HepG2 (cell line): ENCODE measurements around the gene ZNF318.

ENCODE experiments used
- CEBPB ChIP-seq: IDR thresholded peaks from 2 replicates; pipeline ENCODE4 v1.6.1; 2011; ENCODE audit warnings: low read depth, low read length, improper control_type of control experiment, borderline replicate concordance
- CREM ChIP-seq, 2 experiments: sonication (generic) in 1 of 2; formaldehyde crosslinking in 1 of 2; IDR thresholded peaks; 2 replicates each; pipeline versions ENCODE4 v1.4.0 to v1.6.1; 2016 to 2020; ENCODE audit warnings: antibody characterized with exemption in 1 of 2, mild to moderate bottlenecking in 1 of 2, missing genetic modification reagents in 1 of 2
- CTCF ChIP-seq: sonication (generic); formaldehyde crosslinking; IDR thresholded peaks from 2 replicates; pipeline ENCODE4 v1.5.0; 2020; ENCODE audit warnings: mild to moderate bottlenecking, missing genetic modification reagents, moderate library complexity
- SCMH1 ChIP-seq: sonication (generic); formaldehyde crosslinking; IDR thresholded peaks from 2 replicates; pipeline ENCODE4 v1.9.0; 2021; ENCODE audit warnings: missing genetic modification reagents, mild to moderate bottlenecking, borderline replicate concordance
- TOE1 ChIP-seq: sonication (generic); formaldehyde crosslinking; IDR thresholded peaks from 2 replicates; pipeline ENCODE4 v1.4.0; 2020; ENCODE audit warnings: mild to moderate bottlenecking, missing genetic modification reagents
- ZBTB20 ChIP-seq: sonication (generic); formaldehyde crosslinking; IDR thresholded peaks from 2 replicates; pipeline ENCODE4 v1.8.1; 2023; ENCODE audit warnings: missing genetic modification reagents, low read depth, mild to moderate bottlenecking, borderline replicate concordance
- ZIK1 ChIP-seq: sonication (generic); formaldehyde crosslinking; IDR thresholded peaks from 2 replicates; pipeline ENCODE4 v1.5.0; 2020; ENCODE audit warnings: mild to moderate bottlenecking, low read depth, missing genetic modification reagents, borderline replicate concordance
- ZNF549 ChIP-seq: sonication (generic); formaldehyde crosslinking; IDR thresholded peaks from 2 replicates; pipeline ENCODE4 v1.5.0; 2020; ENCODE audit warnings: missing genetic modification reagents
- ZNF83 ChIP-seq: sonication (generic); formaldehyde crosslinking; IDR thresholded peaks from 2 replicates; pipeline ENCODE4 v1.4.0; 2020; ENCODE audit warnings: missing genetic modification reagents, mild to moderate bottlenecking, borderline replicate concordance

GRCh38 chr6:43335469-43335868 is 34.0 kb downstream of the ZNF318 start:
- TF ChIP-seq ZNF83 (CRISPR knock-in tag) = no peak
- TF ChIP-seq TOE1 (CRISPR knock-in tag) = no peak
- no peak for TF ChIP-seq ZNF549 (CRISPR knock-in tag)
- no peak for TF ChIP-seq CTCF (CRISPR knock-in tag)
- TF ChIP-seq ZIK1 (CRISPR knock-in tag) = no peak
- no peak for TF ChIP-seq SCMH1 (CRISPR knock-in tag)
- TF ChIP-seq ZBTB20 (CRISPR knock-in tag) = no peak
- TF ChIP-seq CREM (IDR thresholded peaks at IDR 0.05) = no peak
- no peak for TF ChIP-seq CREM (CRISPR knock-in tag; IDR thresholded peaks at IDR 0.05)
- TF ChIP-seq CEBPB = no peak
